LHCN-M2 (cell line): ENCODE measurements around the gene PC. TPM values are rescaled to one million over a fixed set of nuclear protein-coding genes. Genes with fewer than 3 reads are reported as not detected.

Source experiments
- total RNA-seq: library from RNA; depleted of rRNA; stranded (reverse); fragments of >200 nt; gene quantifications from 2 replicates; pipeline ENCODE4 v1.2.3, GENCODE V29; 2014; rRNA removed

Gene PC
- total RNA-seq, 1 experiment from 2014 or later, result 6.3 TPM

Other genes with a start within 250 kb of the PC start
- gene SPTBN2, start 229.2 kb downstream of the PC start, total RNA-seq, result 0.06 and 0.57 TPM in 2 replicates
- 15.6 and 19.5 TPM in 2 replicates for gene RCE1, start 114.9 kb downstream of the PC start, total RNA-seq
- gene LRFN4, start 101.3 kb downstream of the PC start, total RNA-seq, result 14.1 and 16.9 TPM in 2 replicates
- gene C11orf86, start 16.9 kb upstream of the PC start, total RNA-seq, result not detected in 2 replicates
- gene SYT12, start 64.8 kb upstream of the PC start, total RNA-seq, result not detected in 2 replicates
- 0.57 and 1.0 TPM in 2 replicates for gene RHOD, start 98.5 kb upstream of the PC start, total RNA-seq
- gene KDM2A, start 160.9 kb upstream of the PC start, total RNA-seq, result 24.1 and 26.3 TPM in 2 replicates